Hematopoietic multipotent progenitor cell treated with erythropoietin and hydrocortisone succinate and interleukin-3 and kit ligand, for 4 days (in vitro differentiated cells): ENCODE results near the gene USP14.

ENCODE experiments used
- DNase-seq: peaks from one replicate; pipeline ENCODE4 v3.0.0-alpha.2; 2015

USP14 gene

GRCh38 chr18:160831-161570, 2.6 kb downstream of the USP14 start:
- no peak for DNase-seq

GRCh38 chr18:172361-172760, 14.0 kb downstream of the USP14 start:
- DNase-seq: no peak

- no peak for DNase-seq
These were observed 21.1 kb downstream of the USP14 start for GRCh38 chr18:179499-179898.

GRCh38 chr18:181711-182110, 23.4 kb downstream of the USP14 start:
- DNase-seq: no peak

GRCh38 chr18:183769-184168, 25.4 kb downstream of the USP14 start:
- peak; percentile 19 for DNase-seq

- DNase-seq: no peak
These were observed 30.9 kb downstream of the USP14 start for GRCh38 chr18:189254-189653.

- no peak for DNase-seq
These were observed 33.4 kb downstream of the USP14 start for GRCh38 chr18:191725-192124.

GRCh38 chr18:192801-193200, 34.4 kb downstream of the USP14 start:
- DNase-seq: no peak

GRCh38 chr18:195651-196050, 37.3 kb downstream of the USP14 start:
- no peak for DNase-seq

- DNase-seq: no peak
These were observed 40.9 kb downstream of the USP14 start for GRCh38 chr18:199214-199613.

GRCh38 chr18:199768-200167, 41.4 kb downstream of the USP14 start:
- DNase-seq: no peak

- no peak for DNase-seq
These were observed 51.7 kb downstream of the USP14 start for GRCh38 chr18:210075-210474.

- no peak for DNase-seq
These were observed 52.4 kb downstream of the USP14 start for GRCh38 chr18:210733-211132.

- DNase-seq: no peak
These were observed 53.2 kb downstream of the USP14 start for GRCh38 chr18:211582-211981.

GRCh38 chr18:212780-213179, 54.4 kb downstream of the USP14 start:
- DNase-seq: peak; percentile 15

- no peak for DNase-seq
These were observed 55.1 kb downstream of the USP14 start for GRCh38 chr18:213505-213904.

- no peak for DNase-seq
These were observed 55.6 kb downstream of the USP14 start for GRCh38 chr18:213966-214365.

- no peak for DNase-seq
These were observed 57.2 kb downstream of the USP14 start for GRCh38 chr18:215448-216010.

GRCh38 chr18:217532-218336, 59.4 kb downstream of the USP14 start:
- DNase-seq: no peak

GRCh38 chr18:220708-221107, 62.4 kb downstream of the USP14 start:
- DNase-seq: no peak

- DNase-seq: no peak
These were observed 67.4 kb downstream of the USP14 start for GRCh38 chr18:225745-226144.

GRCh38 chr18:227374-227773, 69.0 kb downstream of the USP14 start:
- DNase-seq: no peak

GRCh38 chr18:227902-228301, 69.5 kb downstream of the USP14 start:
- no peak for DNase-seq

- DNase-seq: no peak
These were observed 70.2 kb downstream of the USP14 start for GRCh38 chr18:228586-228985.
